A549 (cell line): Measurements from ENCODE around the gene CNTNAP2. TPM values are rescaled to one million over a fixed set of nuclear protein-coding genes. Genes with fewer than 3 reads are reported as not detected.

ENCODE experiments used
- ATAC-seq, 2 experiments: fragments of 200-7000 bp in 1 of 2; fragments of >200 bp in 1 of 2; cut with Nextera tagmentation in 1 of 2; cut with Tn5 transposase in 1 of 2; 3 replicates each; pipeline versions ENCODE4 v1.8.0 to v1.9.1; 2018 to 2020; ENCODE audit warnings: mild to moderate bottlenecking in 1 of 2, moderate library complexity in 1 of 2
- CTCF ChIA-PET: fragments of 300-600 bp; sonication (Branson Sonifier 250); formaldehyde crosslinking; extraction: SDS; loops from one replicate; lab custom pipeline; 2021; ENCODE audit warnings: antibody characterized with exemption, inconsistent platforms; lab: Yijun Ruan, JAX
- POLR2A ChIA-PET: fragments of 350-600 bp; formaldehyde crosslinking; extraction: SDS; loops from one replicate; lab custom pipeline; 2021; ENCODE audit warnings: antibody characterized with exemption, inconsistent platforms; lab: Yijun Ruan, JAX
- DNase-seq, 2 experiments: peaks; one replicate each; pipeline versions ENCODE4 v3.0.0 to v3.0.0-alpha.2; 2011 to 2016; ENCODE audit warnings: low read depth in 1 of 2, low spot score in 1 of 2
- FAIRE-seq: peaks from 2 replicates; lab custom pipeline; 2011; peaks lifted over from hg19 to GRCh38; lab: Jason Lieb, UNC
- H3K27ac ChIP-seq, 2 experiments: fragments of >200 bp; sonication (Bioruptor Twin); formaldehyde crosslinking; 3 replicates each; pipeline ENCODE4 v1.5.1; 2016 to 2017
- H3K4me1 ChIP-seq: fragments of >200 bp; sonication (Bioruptor Twin); formaldehyde crosslinking; 3 replicates; pipeline ENCODE4 v1.6.1; 2016
- H3K4me2 ChIP-seq: fragments of >200 bp; sonication (Bioruptor Twin); formaldehyde crosslinking; 3 replicates; pipeline ENCODE4 v1.6.1; 2016
- H3K4me3 ChIP-seq: fragments of >200 bp; sonication (Bioruptor Twin); formaldehyde crosslinking; 3 replicates; pipeline ENCODE4 v1.5.1; 2016
- H3K9me3 ChIP-seq: fragments of >200 bp; sonication (Bioruptor Twin); formaldehyde crosslinking; 3 replicates; pipeline ENCODE4 v1.6.1; 2016
- BHLHE40 ChIP-seq: IDR thresholded peaks from 2 replicates; pipeline ENCODE4 v1.6.1; 2012; ENCODE audit warnings: low read depth, low read length, inconsistent platforms
- CHD2 ChIP-seq: fragments of 150-350 bp; IDR thresholded peaks from 2 replicates; pipeline ENCODE4 v1.6.1; 2014; ENCODE audit warnings: low read length; ENCODE audit not compliant: partially characterized antibody
- CHD4 ChIP-seq: fragments of 200-600 bp; sonication (generic); IDR thresholded peaks from 2 replicates; pipeline ENCODE4 v1.6.1; 2016; ENCODE audit warnings: antibody characterized with exemption, mild to moderate bottlenecking, borderline replicate concordance
- ELK1 ChIP-seq: fragments of 150-350 bp; IDR thresholded peaks from 2 replicates; pipeline ENCODE4 v1.6.1; 2014; ENCODE audit warnings: low read depth, mild to moderate bottlenecking, low read length
- FOSB ChIP-seq: fragments of 250-450 bp; sonication (Bioruptor Pico); IDR thresholded peaks from 2 replicates; pipeline ENCODE4 v1.5.0; 2020; ENCODE audit warnings: mild to moderate bottlenecking, moderate library complexity
- FOXS1 ChIP-seq: fragments of 250-450 bp; sonication (Bioruptor Pico); IDR thresholded peaks from 2 replicates; pipeline ENCODE4 v1.5.0; 2020; ENCODE audit warnings: mild to moderate bottlenecking, moderate library complexity
- HEYL ChIP-seq: fragments of 250-450 bp; sonication (Bioruptor Pico); IDR thresholded peaks from 2 replicates; pipeline ENCODE4 v1.8.0; 2021; ENCODE audit warnings: mild to moderate bottlenecking, moderate library complexity
- HMGXB4 ChIP-seq: fragments of 250-450 bp; sonication (Bioruptor Pico); IDR thresholded peaks from 2 replicates; pipeline ENCODE4 v1.5.0; 2021; ENCODE audit warnings: mild to moderate bottlenecking, moderate library complexity, borderline replicate concordance
- HOXA7 ChIP-seq: fragments of 250-450 bp; sonication (Bioruptor Pico); IDR thresholded peaks from 2 replicates; pipeline ENCODE4 v1.5.0; 2020; ENCODE audit warnings: mild to moderate bottlenecking, moderate library complexity
- HOXB5 ChIP-seq: fragments of 250-450 bp; sonication (Bioruptor Pico); IDR thresholded peaks from 2 replicates; pipeline ENCODE4 v1.5.0; 2020; ENCODE audit warnings: mild to moderate bottlenecking, moderate library complexity
- KDM1A ChIP-seq: fragments of 200-600 bp; sonication (generic); IDR thresholded peaks from 2 replicates; pipeline ENCODE4 v1.6.1; 2016; ENCODE audit warnings: low read depth, mild to moderate bottlenecking
- MAFK ChIP-seq: fragments of 450-650 bp; IDR thresholded peaks from 2 replicates; pipeline ENCODE4 v1.6.1; 2014; ENCODE audit not compliant: partially characterized antibody
- MYC ChIP-seq: IDR thresholded peaks from 2 replicates; pipeline ENCODE4 v1.6.1; 2012; ENCODE audit warnings: mild to moderate bottlenecking, inconsistent platforms, low read length, improper control_type of control experiment, borderline replicate concordance
- NFE2L2 ChIP-seq: fragments of 150-350 bp; conservative IDR thresholded peaks from 2 replicates; pipeline ENCODE4 v1.6.1; 2014; ENCODE audit warnings: low read length
- PHF8 ChIP-seq: fragments of 200-600 bp; sonication (generic); IDR thresholded peaks from 2 replicates; pipeline ENCODE4 v1.6.1; 2016; ENCODE audit warnings: low read depth, mild to moderate bottlenecking, antibody characterized with exemption, moderate library complexity, borderline replicate concordance
- POLR2AphosphoS2 ChIP-seq: conservative IDR thresholded peaks from 2 replicates; pipeline ENCODE4 v1.6.1; 2012; ENCODE audit warnings: low read length, improper control_type of control experiment, inconsistent platforms
- RCOR1 ChIP-seq: fragments of 150-350 bp; IDR thresholded peaks from 2 replicates; pipeline ENCODE4 v1.6.1; 2014; ENCODE audit warnings: antibody characterized with exemption, low read length, low read depth
- TFCP2L1 ChIP-seq: fragments of 250-450 bp; sonication (Bioruptor Pico); IDR thresholded peaks from 2 replicates; pipeline ENCODE4 v1.5.0; 2021; ENCODE audit warnings: mild to moderate bottlenecking
- ZSCAN20 ChIP-seq: fragments of 250-450 bp; sonication (Bioruptor Pico); IDR thresholded peaks from 2 replicates; pipeline ENCODE4 v1.8.0; 2022; ENCODE audit warnings: mild to moderate bottlenecking, moderate library complexity
- WGBS: methylation state at CpG from one replicate; pipeline ENCODE4 v1.1.6; 2017; ENCODE audit errors: missing lambda C conversion rate; 5-methylcytosine and 5-hydroxymethylcytosine counted together
- polyA plus RNA-seq, 4 experiments: library from polyadenylated mRNA; depleted of rRNA in 3 of 4; stranded (reverse); fragments of >200 nt; fragmentation: RNase III in 1 of 4; extraction: RNeasy Plus Mini Kit Qiagen cat#74134 plus additional on column Dnase treatment in 1 of 4; gene quantifications; 2 replicates in 3 of 4; 3 replicates in 1 of 4; pipeline ENCODE4 v1.2.3, GENCODE V29; 2011 to 2017
- TF ChIP-seq, protein P1 (sequence below): fragments of 450-650 bp; IDR thresholded peaks from 2 replicates; pipeline ENCODE4 v1.6.1; 2014; ENCODE audit warnings: antibody characterized with exemption
- TF ChIP-seq, protein P2 (sequence below): IDR thresholded peaks from 2 replicates; pipeline ENCODE4 v1.6.1; 2012
- TF ChIP-seq, protein P3 (sequence below): fragments of >200 bp; sonication (Bioruptor Twin); formaldehyde crosslinking; IDR thresholded peaks from 3 replicates; pipeline ENCODE4 v1.5.1; 2016

The CNTNAP2 gene
- polyA plus RNA-seq, 2 of the 4 experiments (the other 2 are of a cell fraction): 0.05 to 0.13 TPM

- ATAC-seq (no peak), FAIRE-seq (no peak), DNase-seq (no peak)
- Histone ChIP-seq H3K4me1 (no peaks in the 10 kb centered on the region), H3K9me3 (no peaks in the 10 kb centered on the region), H3K27ac (no peak overlapping the region), H3K4me2 (no peak overlapping the region), H3K4me3 (no peak overlapping the region)
- POLR2A ChIA-PET: no interaction called here
- TF ChIP-seq POLR2AphosphoS2 (no peak), RCOR1 (no peak), KDM1A (no peak)
- WGBS: 25% methylated on average over 1 of the region's 1 CpG
- CTCF ChIA-PET: no interaction called here
Measured at GRCh38 chr7:146397141-146397540, 280.5 kb downstream of the CNTNAP2 start.

GRCh38 chr7:146401939-146402338, 285.3 kb downstream of the CNTNAP2 start:
- FAIRE-seq (no peak), ATAC-seq (no peak), DNase-seq (no peak)
- 25% methylated on average over 3 of the region's 3 CpGs for WGBS
- no peaks in the 10 kb centered on the region for H3K4me1 ChIP-seq
- H3K27ac ChIP-seq: no peak overlapping the region
- H3K4me3 ChIP-seq: no peak overlapping the region
- ChIA-PET CTCF (no interaction called here), POLR2A (no interaction called here)
- H3K4me2 ChIP-seq: no peak overlapping the region
- no peaks in the 10 kb centered on the region; the same call in 2 of the 3 replicates for H3K9me3 ChIP-seq
- no peak for TF ChIP-seq ELK1

- no peaks in the 10 kb centered on the region for H3K4me1 ChIP-seq
- no peak for FAIRE-seq
- 0% methylated on average over 1 of the region's 1 CpG for WGBS
- CTCF ChIA-PET: no interaction called here
- no peak overlapping the region for H3K27ac ChIP-seq
- no peaks in the 10 kb centered on the region; the same call in 2 of the 3 replicates for H3K9me3 ChIP-seq
- ATAC-seq: no peak
- H3K4me2 ChIP-seq: no peak overlapping the region
- TF ChIP-seq HMGXB4 (CRISPR knock-in tag) (no peak), MAFK (no peak), NFE2L2 (no peak), POLR2AphosphoS2 (no peak), TFCP2L1 (CRISPR knock-in tag) (no peak), MYC (no peak), PHF8 (no peak), ZSCAN20 (no peak), RCOR1 (no peak), HEYL (no peak), HOXA7 (CRISPR knock-in tag) (no peak), CHD2 (no peak), FOXS1 (CRISPR knock-in tag) (no peak)
- TF ChIP-seq, protein P1, sequence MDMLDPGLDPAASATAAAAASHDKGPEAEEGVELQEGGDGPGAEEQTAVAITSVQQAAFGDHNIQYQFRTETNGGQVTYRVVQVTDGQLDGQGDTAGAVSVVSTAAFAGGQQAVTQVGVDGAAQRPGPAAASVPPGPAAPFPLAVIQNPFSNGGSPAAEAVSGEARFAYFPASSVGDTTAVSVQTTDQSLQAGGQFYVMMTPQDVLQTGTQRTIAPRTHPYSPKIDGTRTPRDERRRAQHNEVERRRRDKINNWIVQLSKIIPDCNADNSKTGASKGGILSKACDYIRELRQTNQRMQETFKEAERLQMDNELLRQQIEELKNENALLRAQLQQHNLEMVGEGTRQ: no peak
- TF ChIP-seq, protein P2, sequence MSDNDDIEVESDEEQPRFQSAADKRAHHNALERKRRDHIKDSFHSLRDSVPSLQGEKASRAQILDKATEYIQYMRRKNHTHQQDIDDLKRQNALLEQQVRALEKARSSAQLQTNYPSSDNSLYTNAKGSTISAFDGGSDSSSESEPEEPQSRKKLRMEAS: no peak
- TF ChIP-seq, all 56 proteins: peak for 0
- no peak overlapping the region for H3K4me3 ChIP-seq
- no peak for DNase-seq
- POLR2A ChIA-PET: no interaction called here
Measured at GRCh38 chr7:146405737-146406136, 289.1 kb downstream of the CNTNAP2 start.

GRCh38 chr7:146411975-146412374, 295.4 kb downstream of the CNTNAP2 start:
- H3K4me1 ChIP-seq: no peaks in the 10 kb centered on the region
- no peaks in the 10 kb centered on the region for H3K9me3 ChIP-seq
- no peak for DNase-seq
- no peak for ATAC-seq
- TF ChIP-seq, protein P3, sequence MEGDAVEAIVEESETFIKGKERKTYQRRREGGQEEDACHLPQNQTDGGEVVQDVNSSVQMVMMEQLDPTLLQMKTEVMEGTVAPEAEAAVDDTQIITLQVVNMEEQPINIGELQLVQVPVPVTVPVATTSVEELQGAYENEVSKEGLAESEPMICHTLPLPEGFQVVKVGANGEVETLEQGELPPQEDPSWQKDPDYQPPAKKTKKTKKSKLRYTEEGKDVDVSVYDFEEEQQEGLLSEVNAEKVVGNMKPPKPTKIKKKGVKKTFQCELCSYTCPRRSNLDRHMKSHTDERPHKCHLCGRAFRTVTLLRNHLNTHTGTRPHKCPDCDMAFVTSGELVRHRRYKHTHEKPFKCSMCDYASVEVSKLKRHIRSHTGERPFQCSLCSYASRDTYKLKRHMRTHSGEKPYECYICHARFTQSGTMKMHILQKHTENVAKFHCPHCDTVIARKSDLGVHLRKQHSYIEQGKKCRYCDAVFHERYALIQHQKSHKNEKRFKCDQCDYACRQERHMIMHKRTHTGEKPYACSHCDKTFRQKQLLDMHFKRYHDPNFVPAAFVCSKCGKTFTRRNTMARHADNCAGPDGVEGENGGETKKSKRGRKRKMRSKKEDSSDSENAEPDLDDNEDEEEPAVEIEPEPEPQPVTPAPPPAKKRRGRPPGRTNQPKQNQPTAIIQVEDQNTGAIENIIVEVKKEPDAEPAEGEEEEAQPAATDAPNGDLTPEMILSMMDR: no peak
- TF ChIP-seq FOSB (CRISPR knock-in tag): no peak
- TF ChIP-seq HOXB5: no peak
- no peak for TF ChIP-seq BHLHE40
- TF ChIP-seq CHD4: no peak
- WGBS: 25% methylated on average over 7 of the region's 7 CpGs
- ChIA-PET POLR2A (no interaction called here), CTCF (no interaction called here)
- H3K4me3 ChIP-seq: no peak overlapping the region
- no peak for FAIRE-seq
- H3K4me2 ChIP-seq: no peak overlapping the region
- H3K27ac ChIP-seq: no peak overlapping the region
